ENCODE data around the gene TENM4.

Gene TENM4

DNA sequence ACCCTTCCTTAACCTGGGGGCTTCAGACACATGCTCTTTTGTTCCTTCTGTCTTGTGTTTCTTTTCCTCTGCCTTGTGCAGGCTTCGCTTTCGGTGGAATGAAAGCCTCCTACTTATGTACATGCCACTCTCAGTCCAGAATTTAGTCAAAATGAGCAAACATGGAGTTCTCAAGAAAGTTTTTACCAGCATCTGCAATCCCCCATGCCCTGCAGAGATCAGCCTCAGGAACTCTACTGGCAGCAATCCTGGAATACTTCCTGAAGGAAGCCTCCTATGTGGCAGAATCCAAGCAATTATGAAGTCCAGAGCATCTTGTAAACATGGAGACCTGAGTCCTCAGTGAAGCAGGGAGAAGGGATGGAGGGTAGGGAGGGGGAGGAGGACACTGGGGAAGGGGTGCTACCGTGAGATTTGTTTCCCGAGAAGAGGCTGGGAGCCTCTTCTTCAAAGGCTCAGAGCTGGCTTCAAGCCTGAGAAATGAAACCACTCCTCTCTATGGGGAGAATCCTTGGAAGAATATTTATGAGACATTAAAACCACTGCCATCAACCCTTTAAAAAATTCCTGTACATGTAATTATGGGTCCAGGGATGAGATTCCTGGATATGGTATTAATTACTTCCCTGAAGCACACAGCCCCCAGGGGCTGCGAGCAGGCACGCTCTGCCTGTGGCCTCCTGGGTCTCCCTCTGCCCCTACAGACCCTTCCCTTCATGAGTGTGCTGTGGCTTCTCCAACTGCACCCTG lies 58.4 kb downstream of the TENM4 start:
- no peak for DNase-seq

DNA sequence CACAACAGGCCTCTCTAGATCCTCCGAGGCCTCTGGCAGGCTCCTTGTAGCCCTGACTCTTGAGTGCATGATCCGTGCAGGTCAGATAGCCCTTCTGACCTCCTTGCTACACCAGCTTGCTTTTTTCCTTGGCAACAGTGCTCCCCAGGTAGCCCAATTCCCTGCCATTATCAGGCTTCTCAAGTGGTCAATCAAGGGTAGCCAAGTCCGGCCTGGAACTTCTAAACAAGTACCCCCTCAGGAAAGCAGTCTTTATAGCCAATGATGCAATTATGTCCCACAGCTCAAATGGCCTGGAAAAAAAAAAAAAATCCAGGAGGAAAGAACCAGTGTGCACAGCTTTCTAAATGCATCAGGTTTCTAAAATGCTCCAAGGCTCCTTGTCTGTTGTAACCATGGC lies 59.8 kb downstream of the TENM4 start:
- DNase-seq = no peak

DNA sequence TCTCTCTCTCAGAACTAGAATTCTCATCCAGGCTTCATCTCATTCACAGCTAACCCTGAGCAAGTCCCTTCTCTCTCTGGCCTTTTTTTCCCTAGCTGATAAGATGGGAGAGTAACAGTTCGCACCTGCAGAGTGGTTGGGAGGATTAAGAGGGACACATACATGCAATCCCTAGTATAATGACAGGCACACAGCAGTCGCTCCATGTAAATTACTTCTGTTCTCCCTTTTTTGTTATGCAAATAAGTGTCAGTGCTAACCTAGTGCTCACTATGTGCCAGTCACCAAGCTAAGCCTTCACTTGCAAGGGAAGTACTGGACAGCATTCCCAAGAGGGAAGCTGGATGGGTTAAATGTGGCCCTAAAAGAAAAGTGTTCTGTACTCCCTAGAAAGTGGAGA lies 63.4 kb downstream of the TENM4 start:
- DNase-seq = no peak

DNA sequence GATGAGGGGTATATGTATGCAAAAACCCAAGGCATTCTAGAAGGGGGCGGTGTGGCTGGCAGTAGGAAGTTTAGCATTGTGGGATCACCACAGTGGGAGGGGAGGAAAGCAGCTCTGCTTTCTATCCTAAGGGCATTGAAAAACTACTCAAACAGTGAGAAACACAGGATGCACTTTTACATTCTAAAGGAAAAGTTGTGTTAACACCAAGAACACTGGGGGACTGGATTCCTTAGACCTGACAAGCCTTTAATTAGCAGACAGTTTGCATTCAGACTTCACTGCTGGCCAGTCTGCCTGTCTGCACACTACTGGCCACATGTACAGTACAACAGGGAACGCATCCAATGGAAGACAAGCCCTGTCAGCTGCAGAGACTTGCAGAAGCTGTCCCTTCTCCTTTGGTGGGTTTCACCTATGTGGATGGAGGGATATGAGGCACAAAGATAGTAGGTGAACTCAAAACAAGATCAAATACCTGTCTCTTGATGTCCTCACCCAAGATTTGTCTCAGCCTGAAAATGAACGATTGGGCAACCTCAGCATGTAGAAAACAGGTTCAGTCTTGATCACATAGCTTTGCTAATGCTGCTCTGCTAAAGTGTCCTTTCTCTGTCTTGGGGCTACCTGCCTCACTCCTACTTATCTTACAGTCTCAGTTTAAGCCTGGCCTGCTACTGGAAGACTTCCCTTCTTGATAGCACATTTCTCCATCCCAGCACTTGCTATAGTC lies 64.8 kb downstream of the TENM4 start:
- no peak for DNase-seq

DNA sequence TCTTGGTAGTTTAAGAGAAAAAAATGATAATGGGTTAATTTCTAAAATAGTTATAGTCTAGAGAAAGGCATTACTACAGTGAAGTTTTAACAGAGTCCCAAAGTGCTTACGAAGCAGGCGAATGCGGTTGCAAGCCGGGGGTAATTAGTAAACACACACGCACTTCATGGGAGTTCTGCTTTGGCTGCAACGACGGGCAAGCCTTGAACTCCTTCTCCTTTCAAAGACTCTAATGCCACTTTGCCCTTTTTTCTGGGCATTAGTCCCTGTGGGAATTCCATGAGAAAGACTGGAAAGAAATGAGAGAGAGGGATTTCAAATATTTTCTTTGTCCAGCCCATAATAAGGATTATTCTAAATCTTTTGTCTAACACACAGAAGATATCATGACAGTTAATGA lies 66.1 kb downstream of the TENM4 start:
- DNase-seq = no peak

DNA sequence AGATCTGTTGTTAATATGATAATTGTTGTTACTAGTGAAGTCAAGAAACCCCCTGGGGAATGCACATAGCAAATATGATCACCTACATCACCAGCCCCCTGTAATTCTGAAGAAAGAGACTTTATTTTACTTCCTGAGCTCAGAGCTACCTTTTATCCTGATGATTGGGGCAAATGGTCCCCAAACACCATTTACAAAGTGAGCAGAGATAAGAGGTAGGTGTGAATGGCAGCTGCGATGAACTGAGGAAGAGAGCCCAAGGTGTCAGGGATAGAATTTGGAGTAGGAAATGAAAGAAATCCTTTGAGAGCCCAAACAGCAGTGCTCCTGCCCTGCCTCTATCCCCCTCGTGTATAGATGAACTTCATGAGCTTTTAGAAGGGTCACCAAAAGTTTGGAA lies 69.1 kb downstream of the TENM4 start:
- no peak for DNase-seq

DNA sequence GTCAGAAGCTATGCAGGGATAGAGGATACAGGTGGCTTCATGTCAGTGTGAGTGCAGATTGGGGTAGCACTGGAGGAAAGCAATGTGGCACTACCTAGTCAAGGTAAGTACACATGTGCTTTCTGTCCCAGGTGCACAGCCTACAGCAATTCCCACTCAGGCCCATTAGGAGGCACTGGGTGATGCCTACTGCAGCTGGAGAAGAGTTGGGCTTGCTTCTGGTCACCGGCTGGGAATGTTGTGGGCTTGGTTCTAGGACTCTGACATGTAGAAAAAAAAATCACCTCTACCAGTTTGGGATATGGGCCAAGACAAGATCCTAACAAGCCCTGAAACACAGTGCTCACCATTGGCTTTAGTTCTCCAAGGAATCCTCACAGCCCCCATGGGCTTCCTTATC lies 69.7 kb downstream of the TENM4 start:
- DNase-seq = no peak

DNA sequence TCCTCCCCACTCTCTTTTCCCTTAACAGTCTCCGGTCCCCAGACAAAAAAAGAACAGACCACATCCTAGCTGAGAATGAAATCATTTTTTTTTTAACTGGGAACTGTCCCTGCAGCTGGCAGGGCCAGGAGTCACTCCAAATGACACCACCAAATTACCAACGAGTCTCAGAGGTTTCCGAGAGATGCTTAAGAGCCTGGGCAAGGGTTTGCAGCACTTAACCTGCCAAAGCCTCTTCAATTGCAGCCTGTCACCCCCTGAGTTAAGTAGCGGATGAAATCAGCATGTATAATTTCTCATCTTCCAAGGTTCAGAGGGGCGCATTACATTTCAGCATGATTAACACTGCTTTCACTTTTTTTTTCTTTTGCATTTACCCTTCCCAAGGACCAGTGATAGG lies 71.8 kb downstream of the TENM4 start:
- DNase-seq = no peak

DNA sequence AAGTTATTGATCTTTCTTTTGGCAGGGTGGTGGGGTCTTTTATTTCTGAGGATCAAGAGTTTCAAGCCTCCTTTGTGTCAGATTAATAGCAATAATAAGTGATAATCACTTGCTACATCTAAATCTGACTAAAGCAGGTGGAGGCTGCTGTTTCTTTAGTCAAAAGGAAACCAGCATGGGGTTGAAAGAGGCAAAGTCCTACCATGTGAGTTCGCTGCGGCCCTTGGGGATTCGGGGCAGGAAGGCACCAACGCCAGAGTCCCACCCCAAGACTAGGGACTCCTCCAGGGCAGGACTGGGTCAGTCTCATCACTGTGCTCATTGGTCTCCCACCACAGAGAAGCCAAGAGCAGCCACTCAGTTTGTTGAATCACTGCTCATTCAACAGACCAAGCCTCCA lies 73.0 kb downstream of the TENM4 start:
- no peak for DNase-seq

DNA sequence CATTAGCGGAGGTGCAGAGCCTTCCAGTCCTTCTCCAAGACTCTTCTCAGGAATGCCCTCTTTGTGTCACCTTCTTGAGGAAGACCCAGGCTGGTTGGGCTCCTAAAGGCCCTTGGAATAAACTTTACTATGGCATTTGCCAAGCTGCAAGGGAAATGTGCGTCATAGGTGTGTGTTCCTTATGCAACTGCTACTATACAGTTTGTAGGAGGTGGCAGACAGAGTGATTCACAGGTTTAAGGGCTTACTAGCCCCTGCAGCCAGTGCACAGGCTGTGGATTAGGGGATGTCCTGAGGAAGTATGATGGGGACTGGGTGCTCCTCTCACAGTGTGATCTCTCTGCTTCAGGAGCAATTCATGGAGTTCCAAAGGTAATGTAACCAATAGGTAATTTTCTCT lies 74.6 kb downstream of the TENM4 start:
- no peak for DNase-seq

DNA sequence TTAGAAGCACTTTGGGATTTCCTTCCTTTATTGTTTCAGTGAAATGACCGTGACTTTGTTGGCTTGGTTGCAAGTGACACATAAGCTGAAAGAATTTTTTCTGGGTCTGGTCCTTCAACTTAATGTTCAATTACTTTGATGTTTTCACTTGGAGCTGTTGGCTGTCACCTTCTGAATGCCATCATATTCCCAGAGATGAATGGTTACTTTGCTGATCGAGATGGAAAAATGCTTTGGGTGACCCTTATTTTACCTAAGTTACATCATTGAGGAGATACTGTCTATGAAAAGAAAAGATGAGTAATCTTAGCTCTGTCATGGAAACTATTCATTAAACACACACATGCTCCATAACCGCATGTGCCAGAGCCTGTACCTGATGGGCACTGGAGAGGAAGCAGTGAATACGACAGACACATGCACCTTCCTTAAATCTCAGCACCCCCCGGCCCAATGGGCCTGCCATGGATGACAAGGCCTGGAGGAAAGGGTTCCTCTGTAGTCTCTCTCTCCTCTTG lies 76.9 kb downstream of the TENM4 start:
- DNase-seq = no peak

DNA sequence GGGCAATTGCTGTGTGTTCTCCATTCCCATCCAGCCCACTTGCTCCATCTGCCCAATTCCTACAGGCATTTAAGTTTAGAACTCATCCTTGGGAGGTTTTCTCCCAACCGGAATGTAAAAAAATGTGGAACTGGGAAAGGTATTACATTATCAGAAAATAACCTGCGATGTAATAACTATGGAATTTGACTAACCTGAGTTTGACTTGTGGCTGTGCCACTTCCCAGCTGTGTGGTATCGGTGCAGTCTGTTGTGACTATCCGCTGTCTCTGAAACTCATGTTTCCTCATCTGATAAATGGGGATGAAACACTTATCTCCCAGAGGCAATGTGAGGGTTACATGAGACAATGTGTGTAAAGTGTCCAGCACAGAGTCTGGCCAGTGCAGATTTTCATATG lies 77.6 kb downstream of the TENM4 start:
- no peak for DNase-seq

DNA sequence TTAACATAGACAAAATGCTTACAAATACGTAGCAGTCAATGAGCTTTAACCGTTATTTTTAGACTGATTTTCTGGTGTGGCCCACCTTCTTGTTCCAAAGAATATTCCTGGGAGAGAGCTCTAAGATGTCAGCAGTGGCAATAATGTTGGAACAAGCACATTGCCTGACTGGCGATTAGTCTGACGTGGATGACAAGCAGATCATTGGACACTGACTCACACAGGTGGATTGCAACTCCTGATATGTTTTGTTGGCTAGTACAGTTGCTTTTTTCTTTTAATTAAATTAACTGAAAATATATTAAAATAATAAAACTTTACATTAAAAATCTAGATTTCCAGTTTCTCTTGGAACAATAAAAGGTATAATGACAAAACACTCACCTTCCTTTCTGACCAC lies 78.0 kb downstream of the TENM4 start:
- no peak for DNase-seq

DNA sequence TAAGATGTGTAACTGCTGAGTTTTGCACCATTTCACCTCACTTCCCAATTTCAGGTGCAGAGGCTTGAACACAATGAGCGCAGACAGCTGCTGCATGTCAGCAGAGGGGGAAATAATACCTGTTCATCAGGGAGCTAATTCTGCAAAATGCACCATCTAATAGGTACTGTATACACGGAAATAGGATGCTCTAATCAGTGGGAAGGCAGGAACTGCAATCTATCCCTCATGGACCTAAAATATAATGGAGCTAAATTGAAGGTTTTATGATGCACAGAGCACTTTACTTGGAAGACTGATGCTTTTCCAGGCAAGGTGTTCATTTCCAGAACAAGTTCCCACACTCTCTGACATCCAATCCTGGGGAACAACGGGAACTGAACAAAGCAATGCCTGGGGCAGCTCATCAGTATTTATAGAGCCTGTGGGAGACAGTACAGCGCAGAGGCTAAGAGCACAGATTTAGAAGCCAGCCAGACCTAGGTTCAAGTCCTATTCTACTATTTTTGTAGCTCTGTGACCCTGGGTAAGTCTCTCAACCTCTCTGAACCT lies 78.5 kb downstream of the TENM4 start:
- DNase-seq = no peak

DNA sequence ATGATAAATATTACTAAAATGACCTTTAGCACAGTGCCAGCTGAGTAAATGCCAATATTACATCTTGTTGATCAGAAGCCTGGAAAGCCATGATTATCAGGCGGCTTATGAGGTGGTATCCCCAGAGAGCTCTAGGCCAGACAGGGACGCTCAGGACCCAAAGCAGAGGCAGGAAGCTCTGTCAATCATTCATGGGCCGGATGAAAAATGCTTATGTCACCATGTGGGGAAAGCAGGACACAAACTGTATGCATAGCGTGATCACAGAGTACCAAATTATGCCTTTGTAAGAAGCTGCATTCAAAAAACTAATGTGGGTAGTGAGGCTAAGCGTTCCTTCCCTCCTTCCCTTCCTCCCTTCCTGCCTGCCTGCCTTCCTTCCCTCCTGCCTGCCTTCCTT lies 82.6 kb downstream of the TENM4 start:
- DNase-seq = no peak

DNA sequence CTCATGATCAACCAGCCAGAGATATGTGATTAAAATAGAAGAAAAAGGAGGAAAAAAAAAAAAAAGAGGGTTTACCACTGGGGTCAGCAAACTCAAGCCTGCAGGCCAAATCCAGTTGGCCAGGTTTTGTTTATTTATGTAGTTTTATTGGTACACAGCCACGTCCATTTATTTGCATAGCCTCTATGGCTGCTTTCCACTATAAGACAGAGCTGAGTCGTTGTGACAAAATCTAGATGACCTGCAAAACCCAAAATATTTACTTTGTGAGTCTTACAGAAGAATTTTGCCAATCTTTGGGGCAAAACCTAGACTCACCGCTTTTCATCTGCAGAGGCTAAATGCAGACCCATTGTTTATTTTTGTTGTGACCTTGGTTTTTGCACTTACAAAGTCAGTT lies 87.1 kb downstream of the TENM4 start:
- DNase-seq = no peak

DNA sequence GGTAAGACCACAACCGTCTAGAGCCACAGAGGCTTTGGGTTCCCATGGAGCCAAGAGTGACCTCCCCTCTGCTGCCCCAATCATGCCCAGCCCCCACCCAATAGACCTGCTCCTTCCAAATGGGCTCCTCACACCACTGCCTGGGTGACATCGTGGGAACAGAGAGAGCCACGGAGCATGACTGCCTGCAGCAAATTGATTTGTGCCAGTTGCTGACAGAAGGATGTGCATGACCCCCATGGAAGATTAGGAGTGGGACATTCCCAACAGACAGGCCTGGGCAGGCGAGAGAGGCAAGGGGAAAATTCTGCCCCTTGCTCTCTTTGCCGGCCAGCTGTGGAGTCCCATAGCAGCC lies 88.5 kb downstream of the TENM4 start:
- DNase-seq = no peak

DNA sequence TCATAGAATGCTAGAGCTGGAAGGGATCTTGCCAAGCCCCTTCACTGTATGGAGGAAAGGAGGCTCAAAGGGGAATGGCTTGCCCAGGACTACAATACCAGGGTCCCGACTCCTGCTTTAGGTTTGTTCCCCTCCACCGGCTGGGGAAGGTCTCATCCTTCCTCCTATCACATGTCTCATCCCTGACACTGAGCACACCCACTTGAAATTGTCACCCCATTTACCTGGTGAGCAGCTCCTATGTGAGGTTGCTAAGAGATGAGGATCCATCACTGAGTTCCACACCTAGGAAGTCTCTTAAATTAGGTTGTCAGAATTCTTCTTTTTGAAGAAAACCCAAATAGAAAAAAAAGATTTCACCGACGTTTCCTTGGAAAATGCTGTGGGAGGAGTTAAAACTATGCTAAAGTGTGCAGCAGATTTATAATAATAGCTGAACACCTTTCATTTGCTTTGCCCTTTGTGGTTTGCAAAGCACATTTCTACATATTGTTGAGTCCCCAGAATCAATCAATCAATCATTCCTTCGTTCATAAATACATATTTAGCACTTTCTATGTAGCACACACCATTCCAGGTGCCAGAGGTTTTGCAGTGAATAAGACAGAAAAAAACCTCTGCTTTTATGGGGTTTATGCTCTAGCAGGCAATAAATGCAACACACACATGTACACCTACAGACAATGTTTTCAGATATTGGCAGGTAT lies 91.7 kb downstream of the TENM4 start:
- no peak for DNase-seq

DNA sequence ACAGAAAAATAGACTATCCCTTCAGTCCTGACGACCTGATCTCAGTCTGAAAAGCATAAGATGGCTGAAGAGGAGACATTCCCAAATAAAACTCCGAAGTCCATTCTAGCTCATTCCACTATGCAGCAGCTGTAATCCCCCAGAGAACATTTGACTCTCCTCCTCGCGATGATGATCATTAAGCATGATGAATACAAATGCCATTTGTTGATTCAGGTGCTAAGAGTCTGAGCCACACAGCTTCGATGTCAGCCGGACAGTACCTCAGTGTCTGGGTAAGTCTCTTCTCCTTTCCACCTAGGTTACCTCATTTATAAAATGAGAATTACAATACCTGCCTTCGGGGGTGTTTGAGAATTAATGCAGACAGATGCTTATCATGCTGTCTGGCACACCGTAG lies 94.8 kb downstream of the TENM4 start:
- no peak for DNase-seq

DNA sequence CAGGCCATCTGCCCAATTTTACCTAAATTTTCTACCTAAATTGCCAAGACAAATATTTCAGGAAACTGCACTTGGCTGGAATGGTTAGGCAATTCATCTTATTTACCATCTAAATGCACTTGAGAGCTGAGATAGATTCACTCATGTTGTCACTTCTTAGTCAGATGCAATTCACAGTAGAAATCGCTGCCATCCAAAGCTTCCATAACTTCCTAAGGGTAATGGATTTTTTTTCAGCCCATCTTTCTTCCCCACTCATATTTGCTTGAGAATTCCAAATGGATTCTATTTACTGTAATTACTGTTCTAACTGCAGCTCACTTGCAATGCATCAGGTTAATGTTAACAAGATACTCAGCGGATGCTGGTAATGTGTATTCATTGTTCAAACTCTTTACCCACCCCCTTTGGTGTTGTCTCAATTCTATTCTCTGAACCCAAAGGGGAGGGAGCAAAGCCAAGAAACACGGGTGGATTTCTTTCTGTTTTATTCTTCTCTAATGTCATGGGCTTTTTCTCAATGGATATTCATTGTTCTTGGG lies 96.0 kb downstream of the TENM4 start:
- no peak for DNase-seq

DNA sequence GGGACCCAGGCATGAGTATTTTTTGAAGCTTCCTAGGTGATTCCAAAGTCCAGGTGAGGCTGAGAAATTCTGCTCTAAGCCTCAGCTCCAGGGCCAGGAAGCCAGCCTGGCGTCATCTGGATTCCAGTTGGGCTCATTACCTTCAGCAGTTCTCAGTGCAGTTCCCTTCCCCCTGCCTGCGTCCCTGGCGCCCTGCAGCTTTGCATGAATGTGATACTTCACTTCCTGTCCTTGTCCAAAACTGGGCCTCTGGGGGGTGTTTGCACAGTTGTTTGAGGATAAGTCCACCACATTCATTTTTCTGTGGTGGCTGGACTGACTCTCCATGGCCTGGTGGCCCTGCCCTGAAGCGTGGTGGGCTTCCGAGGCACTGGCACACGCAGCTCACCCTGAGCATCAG lies 98.1 kb downstream of the TENM4 start:
- DNase-seq = no peak

DNA sequence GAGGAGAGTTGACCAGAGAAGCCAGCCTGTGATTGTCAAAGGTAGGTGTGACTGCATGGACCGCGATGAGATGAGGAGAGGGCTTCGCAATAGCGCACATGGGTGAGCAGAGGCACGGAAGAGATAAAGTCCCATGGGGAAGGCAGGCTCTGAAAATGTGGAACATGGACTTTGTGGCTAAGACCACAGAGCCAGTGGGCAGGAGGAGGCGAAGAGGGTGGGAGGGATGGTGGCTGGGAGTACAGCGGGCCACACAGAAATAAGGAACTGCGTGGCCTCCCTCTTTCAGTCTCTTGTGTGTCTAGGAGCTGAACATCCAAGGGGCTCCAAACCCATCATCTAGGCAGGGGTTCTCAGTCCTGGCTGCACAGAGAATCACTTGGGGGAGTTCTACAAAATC lies 98.6 kb downstream of the TENM4 start:
- DNase-seq = no peak

DNA sequence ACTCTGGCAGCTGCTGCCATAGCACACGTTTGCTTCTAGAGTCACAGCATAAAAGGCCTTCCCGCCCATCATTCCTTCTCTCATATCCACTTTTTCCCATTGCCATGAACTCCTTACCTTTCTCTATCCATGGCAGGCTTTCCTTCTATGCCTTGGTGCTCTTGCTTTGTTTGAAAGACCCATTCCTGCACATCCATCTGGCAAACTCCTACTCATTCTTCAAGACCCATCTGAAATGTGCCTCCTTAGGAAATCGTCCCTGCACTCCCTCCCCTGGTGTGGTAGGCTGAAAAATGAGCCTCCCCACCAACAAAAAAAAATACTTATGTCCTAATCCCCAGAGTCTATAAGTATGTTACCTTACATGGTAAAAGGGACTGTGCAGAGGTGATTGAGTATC lies 100.3 kb downstream of the TENM4 start:
- no peak for DNase-seq

Data from activated CD4-positive, alpha-beta T cell treated with anti-CD3 and anti-CD28 coated beads, Interleukin-2, amount 50 U/mL, for 4 hours (primary cell).